LNCaP clone FGC (cell line): ENCODE measurements around the gene RFPL3.
"Not testable (repeated sequence)": the region's sequence is repeated elsewhere in the genome, so short reads cannot be mapped to it uniquely, and the experiment has no call there.

Source experiments
- DNase-seq: peaks from one replicate; pipeline ENCODE4 v3.0.0-alpha.2; 2011; ENCODE audit warnings: low read depth
- H3K4me3 ChIP-seq: 2 replicates; pipeline ENCODE4 v1.5.1; 2011; ENCODE audit warnings: mild to moderate bottlenecking, low read depth, low read length, control low read depth
- TF ChIP-seq, protein P1 (sequence below): IDR thresholded peaks from 2 replicates; pipeline ENCODE4 v1.5.1; 2012; ENCODE audit warnings: mild to moderate bottlenecking; ENCODE audit not compliant: control insufficient read depth, insufficient read depth; ENCODE audit errors: extremely low read depth

Gene RFPL3

GRCh38 chr22:32333769-32334659 lies 23.7 kb upstream of the RFPL3 start:
- DNase-seq, result no peak
- no peak overlapping the region for H3K4me3 ChIP-seq
- TF ChIP-seq, protein P1, sequence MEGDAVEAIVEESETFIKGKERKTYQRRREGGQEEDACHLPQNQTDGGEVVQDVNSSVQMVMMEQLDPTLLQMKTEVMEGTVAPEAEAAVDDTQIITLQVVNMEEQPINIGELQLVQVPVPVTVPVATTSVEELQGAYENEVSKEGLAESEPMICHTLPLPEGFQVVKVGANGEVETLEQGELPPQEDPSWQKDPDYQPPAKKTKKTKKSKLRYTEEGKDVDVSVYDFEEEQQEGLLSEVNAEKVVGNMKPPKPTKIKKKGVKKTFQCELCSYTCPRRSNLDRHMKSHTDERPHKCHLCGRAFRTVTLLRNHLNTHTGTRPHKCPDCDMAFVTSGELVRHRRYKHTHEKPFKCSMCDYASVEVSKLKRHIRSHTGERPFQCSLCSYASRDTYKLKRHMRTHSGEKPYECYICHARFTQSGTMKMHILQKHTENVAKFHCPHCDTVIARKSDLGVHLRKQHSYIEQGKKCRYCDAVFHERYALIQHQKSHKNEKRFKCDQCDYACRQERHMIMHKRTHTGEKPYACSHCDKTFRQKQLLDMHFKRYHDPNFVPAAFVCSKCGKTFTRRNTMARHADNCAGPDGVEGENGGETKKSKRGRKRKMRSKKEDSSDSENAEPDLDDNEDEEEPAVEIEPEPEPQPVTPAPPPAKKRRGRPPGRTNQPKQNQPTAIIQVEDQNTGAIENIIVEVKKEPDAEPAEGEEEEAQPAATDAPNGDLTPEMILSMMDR, result no peak

DNA sequence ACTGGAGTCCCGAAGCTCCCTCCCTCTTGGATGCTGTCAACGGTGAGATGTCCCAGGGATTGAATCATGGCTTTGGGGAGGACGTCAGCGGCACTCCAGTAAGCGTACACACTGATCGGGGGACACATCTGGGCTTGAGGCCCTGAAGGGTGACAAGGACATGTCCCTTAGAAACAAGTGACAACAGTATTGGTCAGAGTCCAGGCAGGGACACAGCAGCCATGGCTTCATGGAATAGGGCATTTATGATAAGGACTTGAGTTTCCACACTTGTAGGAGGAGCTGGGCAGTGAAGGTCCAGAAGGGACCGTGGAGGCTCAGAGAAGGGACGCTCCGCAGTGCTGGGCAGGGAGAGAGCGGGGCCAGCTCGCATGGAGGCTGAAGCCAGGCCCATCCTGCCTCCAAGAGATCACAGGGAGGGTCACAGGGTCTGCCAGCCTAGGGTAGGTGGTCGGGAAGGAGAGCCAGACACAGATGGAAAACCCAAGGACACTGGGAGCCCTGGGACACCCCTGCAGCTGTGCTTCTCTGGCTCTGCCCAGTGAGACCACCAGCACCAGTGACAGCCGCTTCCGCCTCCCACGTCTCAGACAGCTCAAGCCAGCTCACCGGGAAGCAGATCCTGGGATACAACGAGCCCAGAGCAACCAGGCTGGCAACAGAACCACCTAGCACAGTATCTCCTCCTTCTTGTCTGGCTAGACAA lies 22.9 kb upstream of the RFPL3 start:
- TF ChIP-seq, protein P1, result no peak
- no peak for DNase-seq
- no peak overlapping the region for H3K4me3 ChIP-seq

DNA sequence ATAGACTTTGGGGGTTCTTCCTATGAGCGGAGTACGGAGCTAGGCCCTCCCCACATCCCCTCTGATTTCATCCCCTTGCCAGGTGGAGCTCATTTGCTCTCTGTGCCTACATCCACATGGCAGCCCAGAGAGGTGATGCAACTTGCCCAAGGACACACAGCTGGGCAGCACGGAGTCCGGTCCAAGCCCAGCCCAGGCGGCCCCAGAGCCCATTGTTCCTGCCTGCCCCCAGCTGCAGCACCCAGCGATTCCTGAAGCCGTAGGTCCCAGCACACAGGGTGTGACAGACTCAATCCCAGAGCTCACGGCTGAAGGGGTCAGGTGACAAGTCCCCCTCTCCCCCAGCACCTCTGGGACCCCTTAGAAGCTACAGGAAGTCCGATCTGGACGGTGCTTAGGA lies 22.2 kb upstream of the RFPL3 start:
- DNase-seq, result no peak
- TF ChIP-seq, protein P1, result no peak

DNA sequence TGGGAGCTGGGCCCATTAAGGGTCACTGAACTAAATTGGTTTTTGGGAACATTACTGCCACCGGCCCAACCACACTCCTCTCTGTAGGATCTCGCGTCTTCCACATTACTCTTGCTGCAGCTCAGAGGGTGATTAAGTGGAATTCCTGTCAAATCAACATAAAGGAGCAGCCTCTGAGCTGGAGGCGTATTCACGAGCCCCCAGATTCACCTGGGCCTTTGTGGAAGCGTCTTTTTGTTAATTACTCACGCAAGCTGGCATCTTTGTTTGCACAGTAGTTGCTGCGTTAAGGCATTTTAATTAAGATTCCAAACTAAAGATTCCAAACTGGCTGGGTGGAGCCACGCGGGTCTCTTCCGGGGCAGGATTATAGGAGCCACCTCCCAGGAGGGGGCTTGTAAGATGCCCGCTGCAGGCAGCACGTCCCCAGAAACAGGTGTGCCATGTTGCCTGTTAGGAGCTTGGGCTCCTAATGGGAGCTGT lies 21.5 kb upstream of the RFPL3 start:
- no peak for DNase-seq
- no peak overlapping the region for H3K4me3 ChIP-seq
- TF ChIP-seq, protein P1, result no peak

More for the DNA sequence above, 22.2 kb upstream of the RFPL3 start:
- no peak overlapping the region for H3K4me3 ChIP-seq

DNA sequence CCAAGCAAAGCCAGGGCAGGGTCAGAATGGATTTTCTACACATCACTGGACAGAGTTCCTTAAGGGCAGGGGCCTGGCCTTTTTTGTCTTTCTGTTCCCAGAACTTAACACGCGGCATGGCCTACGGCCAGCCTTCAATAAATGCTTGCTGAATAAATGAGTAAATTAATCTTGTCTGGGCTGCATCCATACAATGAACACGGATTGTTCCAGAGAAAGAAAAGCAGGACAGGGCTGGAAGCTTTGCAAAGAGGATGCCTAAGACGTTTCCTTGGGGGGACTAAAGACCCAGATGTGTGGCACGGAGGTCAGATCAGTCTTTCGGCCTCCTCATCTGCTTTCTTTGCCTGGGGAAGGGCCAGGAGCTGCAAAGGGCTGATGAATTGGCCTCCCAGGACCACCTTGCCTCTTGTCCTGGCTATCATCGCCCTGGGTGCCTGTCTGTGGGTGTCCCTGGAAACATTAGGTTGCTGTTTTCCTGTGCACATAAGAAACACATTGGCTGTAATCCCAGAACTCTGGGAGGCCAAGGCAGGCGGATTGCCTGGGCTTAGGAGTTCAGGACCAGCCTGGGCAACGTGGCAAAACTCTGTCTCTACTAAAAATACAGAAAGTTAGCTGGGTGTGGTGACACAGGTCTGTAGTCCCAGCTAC lies 20.8 kb upstream of the RFPL3 start:
- no peak overlapping the region for H3K4me3 ChIP-seq

DNA sequence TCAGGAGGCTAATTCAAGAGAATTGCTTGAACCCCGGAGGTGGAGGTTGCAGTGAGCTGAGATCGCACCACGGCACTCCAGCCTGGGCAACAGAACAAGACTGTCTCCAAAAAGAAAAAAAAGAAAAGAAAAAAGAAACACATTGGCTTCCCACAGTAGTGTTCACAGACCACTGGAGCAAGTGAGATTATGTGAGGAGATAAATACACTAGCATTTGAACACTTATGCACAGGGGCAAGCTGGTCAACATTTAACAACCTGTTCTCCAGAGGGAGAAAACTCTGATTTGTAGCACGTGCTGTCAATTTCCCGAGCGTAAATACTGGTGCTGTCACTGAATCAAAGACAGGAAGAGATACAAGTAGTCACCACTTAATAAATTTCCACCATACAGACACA lies 20.2 kb upstream of the RFPL3 start:
- not testable (repeated sequence) for DNase-seq, H3K4me3 ChIP-seq

More for the DNA sequence above, 20.8 kb upstream of the RFPL3 start:
- DNase-seq, result no peak
- TF ChIP-seq, protein P1, result no peak

DNA sequence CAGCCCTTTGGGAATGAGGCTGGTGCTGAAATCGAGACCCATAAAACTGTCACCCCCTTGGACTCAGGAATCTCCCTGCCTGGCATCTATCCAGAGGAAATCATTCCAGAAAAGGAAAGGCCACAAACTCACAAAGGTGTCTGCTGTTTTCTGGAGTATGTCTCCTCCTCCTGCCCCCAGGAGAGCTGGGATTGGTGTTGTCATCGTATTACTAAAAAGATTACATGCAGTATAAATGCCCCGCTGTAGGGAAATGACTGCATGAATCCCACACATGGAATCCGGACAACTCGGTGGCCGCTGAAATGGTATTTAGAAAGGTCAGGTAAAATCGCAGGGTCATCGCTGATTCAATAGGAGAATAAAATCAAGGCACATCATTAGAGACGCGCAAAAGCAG lies 18.9 kb upstream of the RFPL3 start:
- DNase-seq, result no peak
- no peak overlapping the region for H3K4me3 ChIP-seq
- TF ChIP-seq, protein P1, result no peak
